AG04450 (cell line): ENCODE results near the gene C5orf15. TPM values are rescaled to one million over a fixed set of nuclear protein-coding genes. Genes with fewer than 3 reads are reported as not detected.

Experiments
- CTCF ChIA-PET: fragments of 300-600, 350-600 bp; formaldehyde crosslinking; extraction: SDS; loops from one replicate; lab custom pipeline; 2022; ENCODE audit warnings: antibody characterized with exemption, inconsistent platforms; lab: Charles Lee
- POLR2A ChIA-PET: fragments of 350-600 bp; formaldehyde crosslinking; extraction: SDS; loops from one replicate; lab custom pipeline; 2021; ENCODE audit warnings: antibody characterized with exemption, inconsistent platforms; lab: Yijun Ruan, JAX
- DNase-seq: peaks from one replicate; pipeline ENCODE4 v3.0.0-alpha.2; 2011; ENCODE audit warnings: low read depth, low spot score
- H3K27ac ChIP-seq: one replicate; pipeline ENCODE4 v1.5.1; 2012; ENCODE audit warnings: low read depth, low read length, control low read depth
- H3K27me3 ChIP-seq: one replicate; pipeline ENCODE4 v1.6.0; 2012; ENCODE audit warnings: low read length; ENCODE audit not compliant: control insufficient read depth, insufficient read depth
- H3K4me3 ChIP-seq: 2 replicates; pipeline ENCODE4 v1.5.1; 2011; ENCODE audit warnings: mild to moderate bottlenecking, low read depth, low read length, control low read depth
- H3K9me3 ChIP-seq: 2 replicates; pipeline ENCODE4 v1.5.1; 2012; ENCODE audit warnings: low read length; ENCODE audit not compliant: control insufficient read depth, insufficient read depth
- polyA plus RNA-seq: library from polyadenylated mRNA; depleted of rRNA; stranded (reverse); fragments of >200 nt; gene quantifications from 2 replicates; pipeline ENCODE4 v1.2.3, GENCODE V29; 2011
- TF ChIP-seq, protein P1 (sequence below): IDR thresholded peaks from 2 replicates; pipeline ENCODE4 v1.5.1; 2011; ENCODE audit warnings: low read depth, low read length, control low read depth, inconsistent platforms

The C5orf15 gene
- polyA plus RNA-seq, 1 experiment: 92.9 TPM

DNA sequence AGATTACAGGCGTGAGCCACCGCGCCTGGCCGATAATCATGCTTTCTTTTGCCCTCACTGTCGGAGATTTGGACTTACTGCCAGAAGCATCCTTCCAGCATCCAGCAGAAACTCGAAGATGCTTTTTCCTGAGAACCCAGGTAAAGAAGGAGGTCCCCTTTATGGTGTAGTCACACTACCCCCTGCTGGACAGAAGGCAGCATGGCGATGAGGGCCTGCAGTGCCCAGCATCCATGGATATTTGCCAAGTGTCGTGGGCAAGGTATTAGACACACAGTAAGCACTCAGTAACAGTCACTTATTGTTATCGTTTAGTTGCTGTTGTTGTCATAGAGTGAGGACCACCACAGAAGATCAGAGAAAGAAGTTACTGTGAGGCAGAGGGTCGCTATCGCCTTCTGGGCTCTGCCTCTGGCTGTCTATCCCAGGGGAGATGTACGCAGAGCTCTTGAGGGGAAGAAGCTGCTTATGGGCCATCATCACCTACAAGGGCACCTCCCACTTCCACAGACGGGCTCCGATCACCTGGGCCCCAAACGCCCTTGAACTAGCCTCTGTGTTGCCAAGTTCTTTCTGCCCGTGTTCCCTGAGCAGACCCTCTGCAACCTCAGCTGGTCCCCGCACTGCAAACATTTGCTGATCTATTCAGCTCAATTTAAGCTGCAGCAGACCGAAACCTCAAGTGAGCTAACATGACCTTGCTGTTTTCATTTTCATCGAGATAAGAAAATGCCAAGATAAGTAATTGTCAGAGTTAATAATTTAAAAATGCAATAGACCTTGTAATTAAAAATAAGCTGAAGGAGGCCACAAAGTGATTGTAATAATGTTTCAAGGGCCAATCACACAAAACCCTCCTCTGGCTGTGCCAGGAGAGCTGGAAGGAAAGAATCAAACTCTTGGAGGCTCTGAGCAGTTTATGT is 23.9 kb downstream of the C5orf15 start:
- TF ChIP-seq, protein P1, sequence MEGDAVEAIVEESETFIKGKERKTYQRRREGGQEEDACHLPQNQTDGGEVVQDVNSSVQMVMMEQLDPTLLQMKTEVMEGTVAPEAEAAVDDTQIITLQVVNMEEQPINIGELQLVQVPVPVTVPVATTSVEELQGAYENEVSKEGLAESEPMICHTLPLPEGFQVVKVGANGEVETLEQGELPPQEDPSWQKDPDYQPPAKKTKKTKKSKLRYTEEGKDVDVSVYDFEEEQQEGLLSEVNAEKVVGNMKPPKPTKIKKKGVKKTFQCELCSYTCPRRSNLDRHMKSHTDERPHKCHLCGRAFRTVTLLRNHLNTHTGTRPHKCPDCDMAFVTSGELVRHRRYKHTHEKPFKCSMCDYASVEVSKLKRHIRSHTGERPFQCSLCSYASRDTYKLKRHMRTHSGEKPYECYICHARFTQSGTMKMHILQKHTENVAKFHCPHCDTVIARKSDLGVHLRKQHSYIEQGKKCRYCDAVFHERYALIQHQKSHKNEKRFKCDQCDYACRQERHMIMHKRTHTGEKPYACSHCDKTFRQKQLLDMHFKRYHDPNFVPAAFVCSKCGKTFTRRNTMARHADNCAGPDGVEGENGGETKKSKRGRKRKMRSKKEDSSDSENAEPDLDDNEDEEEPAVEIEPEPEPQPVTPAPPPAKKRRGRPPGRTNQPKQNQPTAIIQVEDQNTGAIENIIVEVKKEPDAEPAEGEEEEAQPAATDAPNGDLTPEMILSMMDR: peak; percentile 70
- CTCF ChIA-PET: interaction anchor here (0.6 to 2.4 kb wide), 9 partner anchors 24 to 1716 kb away, joined by 3 to 13 read pairs (median 4); no protein-coding TSS in a partner anchor
- Histone ChIP-seq H3K9me3 (no peaks in the 10 kb centered on the region), H3K27me3 (peaks cover 6% of the 10 kb centered on the region), H3K27ac (no peak overlapping the region), H3K4me3 (no peak overlapping the region)
- DNase-seq: no peak
- POLR2A ChIA-PET: no interaction called here

DNA sequence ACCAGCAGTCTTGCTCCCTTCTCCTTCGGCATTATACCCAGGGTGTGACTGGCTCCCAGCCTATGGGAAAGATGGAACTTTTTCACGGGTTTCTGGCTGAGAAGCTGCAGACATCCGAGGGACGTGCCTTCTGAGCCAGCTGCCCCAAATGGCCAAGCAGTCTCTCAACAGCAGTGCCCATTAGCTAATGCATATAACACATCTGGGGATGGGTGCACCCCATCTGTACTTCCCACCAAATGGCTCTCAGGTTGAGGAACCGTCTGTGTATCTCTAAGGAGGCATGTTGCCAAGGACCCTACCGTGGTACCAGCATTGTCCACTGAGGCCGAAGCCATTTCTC is 25.0 kb downstream of the C5orf15 start:
- CTCF ChIA-PET: interaction anchor here (1.7 to 2.4 kb wide), 2 partner anchors 520 to 832 kb away, joined by 4 to 13 read pairs; no protein-coding TSS in a partner anchor
- TF ChIP-seq, protein P1: no peak
- POLR2A ChIA-PET: no interaction called here

DNA sequence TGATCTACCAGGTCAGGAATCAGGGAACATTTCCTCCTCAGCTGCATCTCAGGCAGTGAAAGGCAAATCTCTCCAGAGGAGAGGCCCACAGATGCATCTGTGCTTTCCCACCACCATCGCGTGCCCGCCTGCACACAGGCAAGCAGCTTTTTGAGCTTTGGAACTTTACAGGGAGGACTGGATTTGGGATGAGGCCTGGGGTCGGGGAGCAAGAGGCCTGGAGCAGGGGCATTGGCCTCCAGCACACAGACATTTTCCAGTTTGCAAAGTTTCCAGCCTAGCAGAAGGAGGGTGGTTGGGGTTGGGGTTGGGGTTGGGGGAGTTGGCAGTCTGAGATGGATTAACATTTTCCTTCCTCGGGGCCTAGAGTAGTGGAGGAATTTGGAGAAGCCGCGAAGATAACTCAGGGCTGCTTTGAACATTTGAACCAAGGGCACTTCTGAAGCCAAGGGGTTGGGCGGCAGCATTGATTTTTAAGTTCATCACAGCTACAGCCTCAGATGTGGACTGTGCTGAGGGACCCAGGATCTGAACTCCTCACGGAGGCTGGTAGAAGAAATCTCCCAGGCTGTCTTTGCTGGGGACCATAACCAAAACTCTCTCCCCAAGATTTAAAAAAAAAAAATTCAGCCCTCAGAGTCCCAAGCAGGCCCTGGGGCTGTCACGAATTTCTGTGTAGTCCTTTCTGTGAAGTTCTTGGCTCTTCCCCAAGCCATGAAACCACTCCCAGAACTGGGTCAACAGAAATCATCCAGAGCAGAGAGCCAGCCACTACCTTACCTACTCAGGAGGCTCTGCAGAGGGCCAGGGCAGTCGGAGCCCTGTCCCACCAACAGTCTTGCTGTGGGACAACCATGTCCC is 25.6 kb downstream of the C5orf15 start:
- Histone ChIP-seq H3K27ac (no peak overlapping the region), H3K4me3 (no peak overlapping the region), H3K9me3 (no peaks in the 10 kb centered on the region), H3K27me3 (peaks cover 10% of the 10 kb centered on the region)
- ChIA-PET POLR2A (no interaction called here), CTCF (interaction anchor here (0.6 to 2.4 kb wide), 3 partner anchors 28 to 832 kb away, joined by 4 to 13 read pairs (median 4); no protein-coding TSS in a partner anchor)
- TF ChIP-seq, protein P1: no peak
- no peak for DNase-seq

More for the DNA sequence above, 25.0 kb downstream of the C5orf15 start:
- no peak for DNase-seq
- Histone ChIP-seq H3K9me3 (no peaks in the 10 kb centered on the region), H3K4me3 (no peak overlapping the region), H3K27me3 (peaks cover 10% of the 10 kb centered on the region), H3K27ac (no peak overlapping the region)

DNA sequence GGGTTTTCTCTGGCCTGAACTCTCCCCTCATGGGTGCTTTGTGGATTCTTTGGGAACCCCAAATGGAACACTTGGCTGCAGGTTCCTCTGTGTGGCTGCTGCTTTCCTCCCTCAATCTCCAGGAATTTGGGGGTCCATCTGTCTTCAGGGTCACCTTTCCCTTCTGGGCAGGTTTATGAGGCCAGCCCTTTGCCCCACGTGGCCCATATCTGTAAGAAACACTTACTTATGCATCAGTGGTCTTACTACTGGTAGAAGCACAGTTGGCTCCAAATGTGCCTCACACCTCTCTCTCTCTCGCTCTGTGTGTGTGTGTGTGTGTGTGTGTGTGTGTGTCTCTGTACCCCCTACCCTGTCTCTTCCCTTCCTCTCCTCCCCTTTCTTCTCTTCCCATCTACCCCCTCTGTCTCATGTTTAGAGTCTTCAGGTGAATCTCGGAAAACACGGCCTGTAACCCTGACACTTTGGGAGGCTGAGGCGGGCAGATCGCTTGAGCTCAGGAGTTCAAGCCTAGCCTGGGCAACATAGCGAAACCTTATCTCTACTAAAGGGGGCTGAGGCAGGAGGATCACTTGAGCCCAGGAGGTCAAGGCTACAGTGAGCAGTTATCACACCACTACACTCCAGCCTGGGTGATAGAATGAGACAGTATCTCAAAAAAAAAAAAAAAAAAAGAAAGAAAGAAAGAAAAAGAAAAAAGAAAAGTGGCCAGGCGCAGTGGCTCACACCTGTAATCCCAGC is 26.8 kb downstream of the C5orf15 start:
- TF ChIP-seq, protein P1: no peak
- CTCF ChIA-PET: no interaction called here

More for the DNA sequence above, 26.8 kb downstream of the C5orf15 start:
- no peak overlapping the region for H3K4me3 ChIP-seq
- peaks cover 10% of the 10 kb centered on the region for H3K27me3 ChIP-seq
- no peak for DNase-seq
- H3K27ac ChIP-seq: no peak overlapping the region
- POLR2A ChIA-PET: no interaction called here
- peaks cover under 1% of the 10 kb centered on the region for H3K9me3 ChIP-seq
